PC-3 (cell line): Measurements from ENCODE around the gene CLEC1A. TPM values are rescaled to one million over a fixed set of nuclear protein-coding genes. Genes with fewer than 3 reads are reported as not detected.

ENCODE experiments used
- ATAC-seq: fragments of 200-7000 bp; cut with Tn5 transposase; 2 replicates; pipeline ENCODE4 v1.9.1; 2020; ENCODE audit warnings: mild to moderate bottlenecking, moderate library complexity
- BruUV-seq: library from RNA; stranded (reverse); fragments of 400-500 nt; replicated peaks from 2 replicates; lab custom pipeline; 2021; lab: Mats Ljungman, UMichigan
- CTCF ChIA-PET: fragments of 300-600 bp; sonication (Branson Sonifier 250); formaldehyde crosslinking; loops from one replicate; lab custom pipeline; 2022; ENCODE audit warnings: antibody characterized with exemption; lab: Charles Lee
- POLR2A ChIA-PET: fragments of 300-600 bp; sonication (Branson Sonifier 250); formaldehyde crosslinking; loops from one replicate; lab custom pipeline; 2022; ENCODE audit warnings: antibody characterized with exemption; ENCODE audit not compliant: unreplicated experiment; lab: Charles Lee
- DNase-seq: peaks from one replicate; pipeline ENCODE4 v3.0.0-alpha.2; 2015
- H2AFZ ChIP-seq: fragments of 300-600 bp; sonication (generic); 2 replicates; pipeline ENCODE4 v1.6.0; 2016; ENCODE audit warnings: antibody characterized with exemption, low read length
- H3F3A ChIP-seq: fragments of 300-600 bp; sonication (generic); one replicate; pipeline ENCODE4 v1.6.0; 2017; ENCODE audit warnings: antibody characterized with exemption, low read length, control low read depth, mild to moderate bottlenecking; ENCODE audit not compliant: unreplicated experiment
- H3K27ac ChIP-seq: fragments of 300-600 bp; sonication (generic); 2 replicates; pipeline ENCODE4 v1.5.1; 2016; ENCODE audit warnings: mild to moderate bottlenecking, low read length
- H3K27me3 ChIP-seq: fragments of 300-600 bp; sonication (generic); 2 replicates; pipeline ENCODE4 v1.6.1; 2016; ENCODE audit warnings: low read length, mixed read lengths
- H3K36me3 ChIP-seq: fragments of 300-600 bp; sonication (generic); 2 replicates; pipeline ENCODE4 v1.6.1; 2016; ENCODE audit warnings: low read depth, mixed run types, low read length, mixed read lengths
- H3K4me1 ChIP-seq: fragments of 300-600 bp; sonication (generic); 2 replicates; pipeline ENCODE4 v1.5.1; 2016; ENCODE audit warnings: low read length; ENCODE audit not compliant: insufficient read depth
- H3K4me2 ChIP-seq: fragments of 300-600 bp; sonication (generic); 2 replicates; pipeline ENCODE4 v1.6.0; 2016; ENCODE audit warnings: low read length
- H3K4me3 ChIP-seq: fragments of 300-600 bp; sonication (generic); 2 replicates; pipeline ENCODE4 v1.5.1; 2016; ENCODE audit warnings: mild to moderate bottlenecking, low read length, mixed read lengths
- H3K79me2 ChIP-seq: fragments of 300-600 bp; sonication (generic); 2 replicates; pipeline ENCODE4 v1.6.1; 2017; ENCODE audit warnings: low read length, mixed read lengths
- H3K9ac ChIP-seq: fragments of 300-600 bp; sonication (generic); 2 replicates; pipeline ENCODE4 v1.6.0; 2016; ENCODE audit warnings: mild to moderate bottlenecking, low read length
- H3K9me2 ChIP-seq: fragments of 300-600 bp; sonication (generic); replicated peaks from 2 replicates; pipeline ENCODE4 v1.6.1; 2016; ENCODE audit warnings: mixed run types, low read length, mixed read lengths
- H3K9me3 ChIP-seq: fragments of 300-600 bp; sonication (generic); 2 replicates; pipeline ENCODE4 v1.6.1; 2016; ENCODE audit warnings: low read length, mixed read lengths
- H4K20me1 ChIP-seq: fragments of 300-600 bp; sonication (generic); 2 replicates; pipeline ENCODE4 v1.6.1; 2016; ENCODE audit warnings: low read length, mixed read lengths
- EZH2 ChIP-seq: fragments of 300-600 bp; sonication (generic); IDR thresholded peaks from one replicate; pipeline ENCODE4 v1.6.1; 2017; ENCODE audit warnings: antibody characterized with exemption, mild to moderate bottlenecking, low read length; ENCODE audit not compliant: unreplicated experiment
- EZH2phosphoT487 ChIP-seq: fragments of 300-600 bp; sonication (generic); IDR thresholded peaks from 2 replicates; pipeline ENCODE4 v1.6.1; 2018; ENCODE audit warnings: mild to moderate bottlenecking, antibody characterized with exemption, low read length, borderline replicate concordance
- intact Hi-C: fragments of 100-400 bp; cut with micrococcal nuclease; formaldehyde crosslinking; loops from 2 replicates; pipeline ENCODE4 v1.9.0; 2023
- total RNA-seq: library from RNA; depleted of rRNA; stranded (reverse); fragments of >200 nt; gene quantifications from 2 replicates; pipeline ENCODE4 v1.2.3, GENCODE V29; 2014
- TF ChIP-seq, protein P1 (sequence below): fragments of 300-600 bp; sonication (generic); conservative IDR thresholded peaks from 2 replicates; pipeline ENCODE4 v1.5.1; 2017; ENCODE audit warnings: antibody characterized with exemption, low read depth, mild to moderate bottlenecking, low read length

The CLEC1A gene
- total RNA-seq, 1 experiment from 2014 or later: not detected

DNA sequence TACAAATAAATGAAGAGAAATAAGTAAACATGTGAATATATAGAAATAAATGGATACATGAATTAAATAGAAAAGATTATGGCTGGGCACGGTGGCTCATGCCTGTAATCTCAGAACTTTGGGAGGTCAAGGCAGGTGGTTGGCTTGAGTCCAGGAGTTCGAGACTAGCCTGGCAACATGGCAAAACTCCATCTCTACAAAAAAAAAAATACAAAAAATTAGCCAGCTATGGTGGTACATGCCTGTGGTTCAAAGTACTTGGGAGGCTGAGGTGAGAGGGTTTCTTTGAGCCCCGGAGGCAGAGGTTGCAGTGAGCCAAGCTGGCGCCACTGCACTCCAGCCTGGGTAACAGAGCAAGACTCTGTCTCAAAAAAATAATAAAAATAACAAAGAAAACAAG, 36.3 kb upstream of the CLEC1A start:
- CTCF ChIA-PET: no interaction called here
- DNase-seq (no peak), ATAC-seq (no peak)
- no peaks in the 10 kb centered on the region for H4K20me1 ChIP-seq
- intact Hi-C loops: no loop called here
- H2AFZ ChIP-seq: no peak overlapping the region
- H3K4me3 ChIP-seq: no peak overlapping the region
- H3K4me1 ChIP-seq: peaks cover 10% of the 10 kb centered on the region; the same call in 1 of the 2 replicates
- H3K4me2 ChIP-seq: no peak overlapping the region
- BruUV-seq: no TSS peak
- no peak overlapping the region for H3K27ac ChIP-seq
- H3K9ac ChIP-seq: no peak overlapping the region
- H3K79me2 ChIP-seq: no peaks in the 10 kb centered on the region
- POLR2A ChIA-PET: no interaction called here
- TF ChIP-seq, protein P1, sequence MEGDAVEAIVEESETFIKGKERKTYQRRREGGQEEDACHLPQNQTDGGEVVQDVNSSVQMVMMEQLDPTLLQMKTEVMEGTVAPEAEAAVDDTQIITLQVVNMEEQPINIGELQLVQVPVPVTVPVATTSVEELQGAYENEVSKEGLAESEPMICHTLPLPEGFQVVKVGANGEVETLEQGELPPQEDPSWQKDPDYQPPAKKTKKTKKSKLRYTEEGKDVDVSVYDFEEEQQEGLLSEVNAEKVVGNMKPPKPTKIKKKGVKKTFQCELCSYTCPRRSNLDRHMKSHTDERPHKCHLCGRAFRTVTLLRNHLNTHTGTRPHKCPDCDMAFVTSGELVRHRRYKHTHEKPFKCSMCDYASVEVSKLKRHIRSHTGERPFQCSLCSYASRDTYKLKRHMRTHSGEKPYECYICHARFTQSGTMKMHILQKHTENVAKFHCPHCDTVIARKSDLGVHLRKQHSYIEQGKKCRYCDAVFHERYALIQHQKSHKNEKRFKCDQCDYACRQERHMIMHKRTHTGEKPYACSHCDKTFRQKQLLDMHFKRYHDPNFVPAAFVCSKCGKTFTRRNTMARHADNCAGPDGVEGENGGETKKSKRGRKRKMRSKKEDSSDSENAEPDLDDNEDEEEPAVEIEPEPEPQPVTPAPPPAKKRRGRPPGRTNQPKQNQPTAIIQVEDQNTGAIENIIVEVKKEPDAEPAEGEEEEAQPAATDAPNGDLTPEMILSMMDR: no peak
- TF ChIP-seq EZH2phosphoT487: no peak
- TF ChIP-seq EZH2: no peak
- no peaks in the 10 kb centered on the region for H3K9me2 ChIP-seq
- no peaks in the 10 kb centered on the region for H3K9me3 ChIP-seq
- no peaks in the 10 kb centered on the region for H3F3A ChIP-seq
- H3K27me3 ChIP-seq: no peaks in the 10 kb centered on the region
- H3K36me3 ChIP-seq: no peaks in the 10 kb centered on the region

- ChIA-PET POLR2A (no interaction called here), CTCF (no interaction called here)
- TF ChIP-seq, protein P1: no peak
- TF ChIP-seq EZH2: no peak
- TF ChIP-seq EZH2phosphoT487: no peak
- no peaks in the 10 kb centered on the region for H3K9me2 ChIP-seq
- intact Hi-C loops: no loop called here
- H3K4me2 ChIP-seq: no peak overlapping the region
- H4K20me1 ChIP-seq: no peaks in the 10 kb centered on the region
- no peaks in the 10 kb centered on the region for H3K36me3 ChIP-seq
- ATAC-seq: no peak
- peaks cover 14% of the 10 kb centered on the region; the same call in 1 of the 2 replicates for H3K4me1 ChIP-seq
- no peaks in the 10 kb centered on the region for H3K27me3 ChIP-seq
- H3F3A ChIP-seq: no peaks in the 10 kb centered on the region
- H3K9ac ChIP-seq: no peak overlapping the region
- H3K9me3 ChIP-seq: no peaks in the 10 kb centered on the region
- H3K79me2 ChIP-seq: no peaks in the 10 kb centered on the region
- H3K4me3 ChIP-seq: no peak overlapping the region
- H3K27ac ChIP-seq: no peak overlapping the region
- no TSS peak for BruUV-seq
- no peak for DNase-seq
- no peak overlapping the region for H2AFZ ChIP-seq
These were observed 34.1 kb upstream of the CLEC1A start for GRCh38 chr12:10132850-10133370.

GRCh38 chr12:10131111-10131690, 32.4 kb upstream of the CLEC1A start:
- TF ChIP-seq, protein P1: no peak
- TF ChIP-seq EZH2phosphoT487 (no peak), EZH2 (no peak)
- ChIA-PET POLR2A (no interaction called here), CTCF (no interaction called here)
- Histone ChIP-seq H3K9me3 (no peaks in the 10 kb centered on the region), H3K36me3 (no peaks in the 10 kb centered on the region), H3K9ac (no peak overlapping the region), H3K27ac (no peak overlapping the region), H3F3A (no peaks in the 10 kb centered on the region), H2AFZ (no peak overlapping the region), H3K4me1 (peaks cover 14% of the 10 kb centered on the region; the same call in 1 of the 2 replicates), H3K4me2 (no peak overlapping the region), H3K27me3 (no peaks in the 10 kb centered on the region), H3K79me2 (no peaks in the 10 kb centered on the region), H4K20me1 (no peaks in the 10 kb centered on the region), H3K9me2 (no peaks in the 10 kb centered on the region), H3K4me3 (no peak overlapping the region)
- DNase-seq (no peak), ATAC-seq (no peak)
- no TSS peak for BruUV-seq
- intact Hi-C loops: no loop called here
